PC-3 (cell line): ENCODE data around the gene GLRX. TPM values are rescaled to one million over a fixed set of nuclear protein-coding genes. Genes with fewer than 3 reads are reported as not detected.

Source experiments
- ATAC-seq: fragments of 200-7000 bp; cut with Tn5 transposase; 2 replicates; pipeline ENCODE4 v1.9.1; 2020; ENCODE audit warnings: mild to moderate bottlenecking, moderate library complexity
- BruUV-seq: library from RNA; stranded (reverse); fragments of 400-500 nt; replicated peaks from 2 replicates; lab custom pipeline; 2021; lab: Mats Ljungman, UMichigan
- CTCF ChIA-PET: fragments of 300-600 bp; sonication (Branson Sonifier 250); formaldehyde crosslinking; loops from one replicate; lab custom pipeline; 2022; ENCODE audit warnings: antibody characterized with exemption; lab: Charles Lee
- POLR2A ChIA-PET: fragments of 300-600 bp; sonication (Branson Sonifier 250); formaldehyde crosslinking; loops from one replicate; lab custom pipeline; 2022; ENCODE audit warnings: antibody characterized with exemption; ENCODE audit not compliant: unreplicated experiment; lab: Charles Lee
- DNase-seq: peaks from one replicate; pipeline ENCODE4 v3.0.0-alpha.2; 2015
- H2AFZ ChIP-seq: fragments of 300-600 bp; sonication (generic); 2 replicates; pipeline ENCODE4 v1.6.0; 2016; ENCODE audit warnings: antibody characterized with exemption, low read length
- H3F3A ChIP-seq: fragments of 300-600 bp; sonication (generic); one replicate; pipeline ENCODE4 v1.6.0; 2017; ENCODE audit warnings: antibody characterized with exemption, low read length, control low read depth, mild to moderate bottlenecking; ENCODE audit not compliant: unreplicated experiment
- H3K27ac ChIP-seq: fragments of 300-600 bp; sonication (generic); 2 replicates; pipeline ENCODE4 v1.5.1; 2016; ENCODE audit warnings: mild to moderate bottlenecking, low read length
- H3K27me3 ChIP-seq: fragments of 300-600 bp; sonication (generic); 2 replicates; pipeline ENCODE4 v1.6.1; 2016; ENCODE audit warnings: low read length, mixed read lengths
- H3K36me3 ChIP-seq: fragments of 300-600 bp; sonication (generic); 2 replicates; pipeline ENCODE4 v1.6.1; 2016; ENCODE audit warnings: low read depth, mixed run types, low read length, mixed read lengths
- H3K4me1 ChIP-seq: fragments of 300-600 bp; sonication (generic); 2 replicates; pipeline ENCODE4 v1.5.1; 2016; ENCODE audit warnings: low read length; ENCODE audit not compliant: insufficient read depth
- H3K4me2 ChIP-seq: fragments of 300-600 bp; sonication (generic); 2 replicates; pipeline ENCODE4 v1.6.0; 2016; ENCODE audit warnings: low read length
- H3K4me3 ChIP-seq: fragments of 300-600 bp; sonication (generic); 2 replicates; pipeline ENCODE4 v1.5.1; 2016; ENCODE audit warnings: mild to moderate bottlenecking, low read length, mixed read lengths
- H3K79me2 ChIP-seq: fragments of 300-600 bp; sonication (generic); 2 replicates; pipeline ENCODE4 v1.6.1; 2017; ENCODE audit warnings: low read length, mixed read lengths
- H3K9ac ChIP-seq: fragments of 300-600 bp; sonication (generic); 2 replicates; pipeline ENCODE4 v1.6.0; 2016; ENCODE audit warnings: mild to moderate bottlenecking, low read length
- H3K9me2 ChIP-seq: fragments of 300-600 bp; sonication (generic); replicated peaks from 2 replicates; pipeline ENCODE4 v1.6.1; 2016; ENCODE audit warnings: mixed run types, low read length, mixed read lengths
- H3K9me3 ChIP-seq: fragments of 300-600 bp; sonication (generic); 2 replicates; pipeline ENCODE4 v1.6.1; 2016; ENCODE audit warnings: low read length, mixed read lengths
- H4K20me1 ChIP-seq: fragments of 300-600 bp; sonication (generic); 2 replicates; pipeline ENCODE4 v1.6.1; 2016; ENCODE audit warnings: low read length, mixed read lengths
- CTCF ChIP-seq: fragments of 300-600 bp; sonication (generic); conservative IDR thresholded peaks from 2 replicates; pipeline ENCODE4 v1.5.1; 2017; ENCODE audit warnings: antibody characterized with exemption, low read depth, mild to moderate bottlenecking, low read length
- EZH2 ChIP-seq: fragments of 300-600 bp; sonication (generic); IDR thresholded peaks from one replicate; pipeline ENCODE4 v1.6.1; 2017; ENCODE audit warnings: antibody characterized with exemption, mild to moderate bottlenecking, low read length; ENCODE audit not compliant: unreplicated experiment
- EZH2phosphoT487 ChIP-seq: fragments of 300-600 bp; sonication (generic); IDR thresholded peaks from 2 replicates; pipeline ENCODE4 v1.6.1; 2018; ENCODE audit warnings: mild to moderate bottlenecking, antibody characterized with exemption, low read length, borderline replicate concordance
- intact Hi-C: fragments of 100-400 bp; cut with micrococcal nuclease; formaldehyde crosslinking; loops from 2 replicates; pipeline ENCODE4 v1.9.0; 2023
- total RNA-seq: library from RNA; depleted of rRNA; stranded (reverse); fragments of >200 nt; gene quantifications from 2 replicates; pipeline ENCODE4 v1.2.3, GENCODE V29; 2014

Gene GLRX
- total RNA-seq, 1 experiment from 2014 or later = 27.4 TPM

GRCh38 chr5:95788493-95788892, 34.0 kb downstream of the GLRX start:
- intact Hi-C loops = no loop called here
- Histone ChIP-seq H3K4me1 (no peaks in the 10 kb centered on the region), H3K9me3 (no peaks in the 10 kb centered on the region), H3K27me3 (no peaks in the 10 kb centered on the region), H3K9me2 (no peaks in the 10 kb centered on the region), H2AFZ (no peak overlapping the region), H3K9ac (no peak overlapping the region), H3K36me3 (no peaks in the 10 kb centered on the region), H3F3A (no peaks in the 10 kb centered on the region), H3K4me2 (no peak overlapping the region), H3K27ac (no peak overlapping the region), H4K20me1 (no peaks in the 10 kb centered on the region), H3K4me3 (no peak overlapping the region), H3K79me2 (no peaks in the 10 kb centered on the region)
- DNase-seq = no peak
- BruUV-seq = no TSS peak
- POLR2A ChIA-PET = no interaction called here
- no peak for ATAC-seq
- CTCF ChIA-PET = no interaction called here
- no peak for TF ChIP-seq EZH2
- TF ChIP-seq EZH2phosphoT487 = no peak
- no peak for TF ChIP-seq CTCF

- no TSS peak for BruUV-seq
- ChIA-PET CTCF (no interaction called here), POLR2A (no interaction called here)
- Histone ChIP-seq H3K4me3 (no peak overlapping the region), H3K4me2 (no peak overlapping the region), H3K79me2 (no peaks in the 10 kb centered on the region), H3K36me3 (no peaks in the 10 kb centered on the region), H4K20me1 (no peaks in the 10 kb centered on the region), H3K4me1 (no peaks in the 10 kb centered on the region), H3K27me3 (no peaks in the 10 kb centered on the region), H3K9ac (no peak overlapping the region), H3K27ac (no peak overlapping the region), H3K9me3 (no peaks in the 10 kb centered on the region), H2AFZ (no peak overlapping the region), H3K9me2 (no peaks in the 10 kb centered on the region), H3F3A (no peaks in the 10 kb centered on the region)
- TF ChIP-seq CTCF (no peak), EZH2 (no peak), EZH2phosphoT487 (no peak)
- ATAC-seq = no peak
- no peak for DNase-seq
- intact Hi-C loops = no loop called here
Observed at GRCh38 chr5:95786821-95787418, 35.6 kb downstream of the GLRX start.

GRCh38 chr5:95784514-95785302, 37.8 kb downstream of the GLRX start:
- no peak overlapping the region for H3K4me2 ChIP-seq
- ChIA-PET POLR2A (no interaction called here), CTCF (no interaction called here)
- BruUV-seq = no TSS peak
- no peak overlapping the region for H3K9ac ChIP-seq
- ATAC-seq (no peak), DNase-seq (no peak)
- intact Hi-C loops = no loop called here
- no peaks in the 10 kb centered on the region for H3K79me2 ChIP-seq
- H3K9me2 ChIP-seq = no peaks in the 10 kb centered on the region
- no peak overlapping the region for H2AFZ ChIP-seq
- no peaks in the 10 kb centered on the region for H3F3A ChIP-seq
- H3K36me3 ChIP-seq = no peaks in the 10 kb centered on the region
- no peak for TF ChIP-seq CTCF
- TF ChIP-seq EZH2 = no peak
- no peak for TF ChIP-seq EZH2phosphoT487
- no peaks in the 10 kb centered on the region for H4K20me1 ChIP-seq
- H3K9me3 ChIP-seq = no peaks in the 10 kb centered on the region
- H3K27me3 ChIP-seq = no peaks in the 10 kb centered on the region
- no peak overlapping the region for H3K4me3 ChIP-seq
- H3K27ac ChIP-seq = no peak overlapping the region
- H3K4me1 ChIP-seq = no peaks in the 10 kb centered on the region
